Esophagus squamous epithelium (tissue), 5 donors: ENCODE results near the gene EPN2. TPM values are rescaled to one million over a fixed set of nuclear protein-coding genes. Genes with fewer than 3 reads are reported as not detected.

Experiments used
- DNase-seq: peaks from one replicate; lab custom pipeline; 2025; lab: John Stamatoyannopoulos, UW
- H3K27ac ChIP-seq, 4 donors: fragments of 200-600 bp; sonication (generic); one replicate each; pipeline ENCODE4 v1.5.1; 2016 to 2019; ENCODE audit warnings: mild to moderate bottlenecking in 1 of 4
- H3K27me3 ChIP-seq, 4 donors: fragments of 200-600 bp; sonication (generic); 1 replicate in 3 of 4; 2 replicates in 1 of 4; pipeline versions ENCODE4 v1.5.1 to v1.6.0; 2017 to 2021; ENCODE audit warnings: antibody characterized with exemption in 1 of 4
- H3K36me3 ChIP-seq, 3 donors: fragments of 200-600 bp; sonication (generic); one replicate each; pipeline ENCODE4 v1.5.1; 2016 to 2019
- H3K4me1 ChIP-seq, 3 donors: fragments of 200-600 bp; sonication (generic); one replicate each; pipeline ENCODE4 v1.5.1; 2017 to 2019
- H3K4me3 ChIP-seq, 4 donors: fragments of 200-600 bp; sonication (generic); 1 replicate in 3 of 4; 2 replicates in 1 of 4; pipeline ENCODE4 v1.5.1; 2016 to 2019; ENCODE audit warnings: mild to moderate bottlenecking in 2 of 4, moderate library complexity in 1 of 4
- H3K9me3 ChIP-seq, 3 donors: fragments of 200-600 bp; sonication (generic); one replicate each; pipeline ENCODE4 v1.5.1; 2016 to 2019
- CTCF ChIP-seq, 6 experiments: fragments of 450-650 bp in 4 of 6; fragments of 200-600 bp in 2 of 6; sonication (generic) in 2 of 6; IDR thresholded peaks; one replicate each; pipeline ENCODE4 v1.5.1; 2016 to 2019; ENCODE audit warnings: antibody characterized with exemption in 6 of 6, mild to moderate bottlenecking in 4 of 6, moderate library complexity in 4 of 6
- POLR2A ChIP-seq, 4 donors: fragments of 450-650 bp; IDR thresholded peaks; one replicate each; pipeline ENCODE4 v1.6.1; 2017; ENCODE audit warnings: antibody characterized with exemption in 4 of 4, mild to moderate bottlenecking in 4 of 4, moderate library complexity in 3 of 4
- WGBS, 2 donors: methylation state at CpG; one replicate each; pipeline ENCODE4 v1.1.5; 2018; 5-methylcytosine and 5-hydroxymethylcytosine counted together
- intact Hi-C: fragments of 100-400 bp; cut with DNase I; formaldehyde crosslinking; loops from one replicate; pipeline ENCODE4 v1.15.0; 2022
- total RNA-seq, 4 donors: library from RNA; depleted of rRNA; stranded (reverse); fragments of >200 nt; gene quantifications; one replicate each; pipeline ENCODE4 v1.1.0, GENCODE V29; 2016
- donor health status: DM: yes; HTN: yes; CAD: no.

The EPN2 gene
- total RNA-seq, 4 donors from 2014 or later: 24.2 to 61.4 (median 56.1) TPM

- Histone ChIP-seq H3K4me3 (no peak overlapping the region), H3K36me3 (peaks cover 6 to 91% (median 18%) of the 10 kb centered on the region in 3 donors), H3K9me3 (no peaks in the 10 kb centered on the region), H3K27me3 (no peaks in the 10 kb centered on the region), H3K4me1 (no peaks in the 10 kb centered on the region), H3K27ac (no peak overlapping the region)
- 93 to 100% methylated on average over 2 of the region's 2 CpGs for WGBS, 2 donors
- no peak for DNase-seq
- no peak for TF ChIP-seq POLR2A (IDR thresholded peaks at IDR 0.05)
- TF ChIP-seq CTCF (IDR thresholded peaks at IDR 0.05): no peak
- intact Hi-C loops: no loop called here
Observed at GRCh38 chr17:19329839-19330238, 92.7 kb downstream of the EPN2 start.

GRCh38 chr17:19330271-19330670, 93.1 kb downstream of the EPN2 start:
- intact Hi-C loops: no loop called here
- H3K4me3 ChIP-seq: no peak overlapping the region
- no peak overlapping the region for H3K27ac ChIP-seq
- TF ChIP-seq POLR2A (IDR thresholded peaks at IDR 0.05): no peak
- TF ChIP-seq CTCF (IDR thresholded peaks at IDR 0.05): no peak
- DNase-seq: no peak
- no peaks in the 10 kb centered on the region for H3K4me1 ChIP-seq
- no peaks in the 10 kb centered on the region for H3K27me3 ChIP-seq
- H3K36me3 ChIP-seq: peaks cover 6 to 90% (median 18%) of the 10 kb centered on the region in 3 donors
- no peaks in the 10 kb centered on the region for H3K9me3 ChIP-seq
- WGBS, 2 donors: 60 to 87% methylated on average over 1 to 3 of the region's 3 CpGs

GRCh38 chr17:19331134-19331533, 94.0 kb downstream of the EPN2 start:
- no peak for DNase-seq
- TF ChIP-seq POLR2A (IDR thresholded peaks at IDR 0.05) (no peak), CTCF (IDR thresholded peaks at IDR 0.05) (no peak)
- Histone ChIP-seq H3K36me3 (peaks cover 6 to 93% (median 18%) of the 10 kb centered on the region in 3 donors), H3K9me3 (no peaks in the 10 kb centered on the region), H3K27ac (no peak overlapping the region), H3K27me3 (no peaks in the 10 kb centered on the region), H3K4me1 (no peaks in the 10 kb centered on the region), H3K4me3 (no peak overlapping the region)
- 62 to 64% methylated on average over 4 of the region's 4 CpGs for WGBS, 2 donors
- intact Hi-C loops: no loop called here

- 73 to 94% methylated on average over 7 to 8 of the region's 13 CpGs for WGBS, 2 donors
- Histone ChIP-seq H3K4me3 (no peak overlapping the region), H3K27ac (no peak overlapping the region), H3K9me3 (no peaks in the 10 kb centered on the region), H3K36me3 (peaks cover 6 to 98% (median 18%) of the 10 kb centered on the region in 3 donors), H3K27me3 (no peaks in the 10 kb centered on the region), H3K4me1 (peaks cover 0 to 1% (median 0%) of the 10 kb centered on the region in 3 donors)
- no peak for DNase-seq
- intact Hi-C loops: no loop called here
- TF ChIP-seq POLR2A (IDR thresholded peaks at IDR 0.05) (no peak), CTCF (IDR thresholded peaks at IDR 0.05) (no peak)
Observed at GRCh38 chr17:19331543-19332245, 94.5 kb downstream of the EPN2 start.

GRCh38 chr17:19332371-19333131, 95.4 kb downstream of the EPN2 start:
- H3K27me3 ChIP-seq: no peaks in the 10 kb centered on the region
- DNase-seq: no peak
- 74 to 80% methylated on average over 3 to 5 of the region's 6 CpGs for whole genome bisulfite sequencing, 2 donors
- intact Hi-C loops: no loop called here
- no peak overlapping the region for H3K4me3 ChIP-seq
- no peaks in the 10 kb centered on the region for H3K9me3 ChIP-seq
- H3K36me3 ChIP-seq: peaks cover 6 to 98% (median 18%) of the 10 kb centered on the region in 3 donors
- H3K27ac ChIP-seq: no peak overlapping the region
- TF ChIP-seq CTCF (IDR thresholded peaks at IDR 0.05) (no peak), POLR2A (IDR thresholded peaks at IDR 0.05) (no peak)
- H3K4me1 ChIP-seq: peaks cover 0 to 10% (median 2%) of the 10 kb centered on the region in 3 donors
